NCI-H1092 (cell line): ENCODE measurements around the gene VPS26C.

Experiments
- DNase-seq: peaks from one replicate; lab custom pipeline; 2025; lab: John Stamatoyannopoulos, UW

The VPS26C gene

DNA sequence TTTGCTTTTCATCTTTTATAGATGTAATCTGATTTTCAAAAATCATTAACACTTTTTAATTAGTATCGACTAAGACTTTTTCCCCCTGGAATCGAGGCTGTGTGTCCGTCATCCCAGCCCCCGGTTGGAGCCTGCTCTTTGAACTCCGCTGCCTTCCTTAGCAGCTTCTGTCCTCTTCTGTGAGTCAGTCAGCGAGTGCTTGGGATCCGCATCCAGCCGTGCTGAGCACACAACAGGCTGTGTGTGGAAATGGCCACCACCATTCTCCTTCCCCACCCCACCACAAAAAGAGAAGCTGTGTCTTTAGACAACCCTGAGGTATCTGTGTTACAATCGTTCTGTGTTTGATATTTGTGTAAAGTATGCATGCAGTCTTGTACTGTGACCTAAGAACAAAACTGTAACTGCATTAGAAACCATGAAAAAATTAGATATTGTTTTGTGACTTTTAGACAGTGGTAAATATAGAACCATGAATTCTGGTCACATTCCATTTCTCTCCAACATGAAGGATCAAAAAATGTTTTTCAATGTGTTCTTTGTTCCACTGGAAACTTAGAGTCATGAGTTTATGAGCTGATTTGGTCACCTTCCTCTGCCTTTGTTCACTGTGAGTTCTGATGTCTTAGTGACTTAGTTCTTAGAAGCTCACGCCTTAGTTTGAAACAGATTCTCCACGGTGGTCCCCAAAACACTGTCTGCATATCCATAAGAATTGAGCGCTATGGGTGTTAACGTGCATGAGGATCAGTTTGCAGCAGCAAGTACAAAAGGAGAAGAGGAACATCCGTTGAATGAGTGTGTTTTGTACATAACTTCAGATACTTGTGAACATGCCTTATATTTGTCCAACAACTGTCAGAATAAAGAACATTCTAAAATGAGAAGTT is 64.7 kb downstream of the VPS26C start:
- DNase-seq, result no peak

DNA sequence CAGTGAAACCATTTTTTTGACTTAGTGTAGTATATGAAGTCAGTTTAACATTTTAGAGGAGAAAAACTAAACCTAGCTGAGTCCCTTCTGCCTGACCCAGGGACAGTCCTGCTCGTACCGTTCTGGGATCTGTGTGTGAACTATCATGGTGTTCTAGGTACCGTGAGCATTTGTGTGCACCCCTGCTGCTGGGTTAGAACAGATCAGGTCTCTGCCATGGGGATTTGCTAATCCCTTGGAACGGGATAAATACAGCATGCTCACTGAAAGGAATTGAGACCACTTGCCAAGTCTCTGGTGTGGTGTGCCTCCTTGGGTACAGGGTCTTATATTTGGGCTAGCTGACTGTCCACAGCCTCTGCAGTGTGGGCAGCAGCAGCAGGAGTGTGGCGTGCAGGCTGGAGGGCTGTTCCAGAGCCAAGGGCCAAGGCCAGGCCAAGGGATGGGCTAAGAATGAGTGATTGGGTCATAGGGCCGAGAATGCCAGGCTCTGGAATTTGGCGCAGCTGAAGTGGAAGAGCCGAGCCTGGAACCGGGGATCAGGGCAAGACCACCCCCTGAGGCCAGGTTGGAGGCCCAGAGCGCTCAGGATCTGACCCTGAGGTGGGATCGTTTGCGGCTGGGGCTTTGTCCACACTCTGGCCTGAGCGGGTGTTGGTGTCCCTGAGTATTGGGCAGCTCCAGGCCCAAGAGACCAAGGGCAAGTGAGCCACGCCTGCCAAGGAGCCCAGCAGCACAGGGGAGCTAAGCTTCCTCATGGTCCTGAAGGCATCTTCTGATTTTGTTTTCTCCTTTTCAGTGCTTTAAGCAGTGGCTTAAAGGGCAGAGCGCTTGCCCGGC is 66.3 kb downstream of the VPS26C start:
- no peak for DNase-seq

DNA sequence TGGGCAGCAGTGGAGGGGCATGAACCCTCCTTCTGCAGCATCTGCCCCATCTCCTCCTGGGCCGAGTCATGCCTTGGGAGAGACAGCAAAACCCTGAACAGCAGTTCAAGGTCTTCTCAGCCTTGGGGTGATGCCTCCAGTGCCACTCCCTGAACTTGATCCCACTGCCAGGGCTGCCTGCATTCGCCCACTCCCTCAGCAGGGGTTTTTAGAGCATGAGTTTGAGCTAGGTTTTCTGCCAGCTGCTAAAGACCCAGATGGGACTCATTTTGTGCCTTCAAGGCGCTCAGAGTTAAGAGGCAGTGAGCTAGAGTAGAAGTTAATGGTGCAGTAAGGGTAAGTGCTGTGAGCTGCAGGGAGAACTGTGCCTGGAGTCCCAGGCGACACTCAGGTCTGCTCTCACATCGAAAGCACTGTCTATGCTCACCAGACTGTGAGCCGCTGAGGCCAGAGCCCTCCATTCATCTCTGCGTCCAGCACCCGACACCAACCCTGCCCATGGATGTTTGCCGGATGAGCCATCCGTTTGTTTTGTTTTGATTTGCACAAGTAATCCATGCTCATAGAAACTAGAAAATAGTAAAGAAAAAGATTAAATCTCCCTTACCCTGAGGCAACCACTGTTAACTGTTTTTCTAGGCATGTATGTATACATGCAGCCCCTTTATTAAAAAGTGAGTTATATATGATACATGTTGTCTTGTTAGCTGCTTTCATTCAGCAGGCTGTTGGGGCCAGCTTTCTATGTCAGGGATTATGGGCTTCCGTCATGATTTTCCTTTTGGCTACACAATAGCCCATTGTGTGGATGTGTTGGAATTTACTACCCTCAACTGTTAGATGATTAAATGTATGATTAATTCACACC is 67.8 kb downstream of the VPS26C start:
- DNase-seq, result no peak

DNA sequence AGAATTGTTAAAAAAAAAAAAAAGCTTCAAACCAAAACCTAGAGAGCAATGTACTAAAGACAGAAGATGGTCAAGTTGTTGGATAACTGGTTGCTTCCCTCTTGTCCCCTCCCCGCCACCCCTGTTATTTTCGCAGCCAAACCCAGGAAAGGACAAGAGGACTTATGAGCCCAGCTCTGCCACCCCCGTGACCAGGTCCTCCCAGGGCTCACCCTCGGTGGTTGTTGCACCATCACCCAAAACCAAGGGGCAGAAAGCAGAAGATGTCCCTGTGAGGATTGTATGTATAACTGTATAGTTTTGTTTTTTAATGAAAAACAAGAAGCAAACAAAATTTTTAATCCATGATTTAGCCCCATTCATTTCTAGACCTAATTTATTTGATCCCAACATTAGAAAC is 69.4 kb downstream of the VPS26C start:
- DNase-seq, result no peak

DNA sequence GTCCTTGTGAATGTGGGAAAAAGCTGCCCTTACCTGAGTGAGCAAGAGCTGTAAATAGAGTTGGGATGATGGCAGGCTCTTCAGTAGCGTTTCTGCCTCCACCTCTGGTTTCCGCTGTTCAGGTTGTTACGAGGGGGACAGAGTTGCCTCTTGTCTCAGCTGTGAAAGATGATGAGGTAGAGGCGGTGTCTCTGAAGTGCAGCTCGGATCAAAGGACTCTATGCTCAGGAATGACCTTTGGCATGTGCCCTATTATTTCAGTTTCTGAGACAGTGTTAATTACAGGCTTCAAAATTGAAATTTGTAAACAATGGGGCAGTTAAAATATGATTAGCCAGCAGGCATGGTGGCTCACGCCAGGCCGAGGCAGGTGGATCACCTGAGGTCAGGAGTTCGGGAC is 70.3 kb downstream of the VPS26C start:
- no peak for DNase-seq

DNA sequence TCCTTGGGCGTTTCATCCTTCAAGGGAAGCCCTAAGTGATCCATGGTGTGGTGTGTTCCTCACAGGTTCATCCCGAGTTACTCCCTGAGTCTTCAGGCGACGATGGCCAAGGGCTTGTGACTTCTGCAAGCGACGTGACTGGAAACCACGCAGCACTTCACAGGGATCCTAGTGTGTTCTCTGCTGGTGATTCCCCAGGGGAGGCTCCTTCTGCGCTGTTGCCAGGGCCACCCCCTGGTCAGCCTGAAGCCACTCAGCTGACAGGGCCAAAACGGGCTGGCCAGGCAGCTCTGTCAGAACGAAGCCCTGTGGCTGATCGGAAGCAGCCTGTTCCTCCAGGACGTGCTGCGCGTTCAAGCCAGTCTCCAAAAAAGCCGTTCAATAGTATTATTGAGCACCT is 71.5 kb downstream of the VPS26C start:
- DNase-seq, result no peak

DNA sequence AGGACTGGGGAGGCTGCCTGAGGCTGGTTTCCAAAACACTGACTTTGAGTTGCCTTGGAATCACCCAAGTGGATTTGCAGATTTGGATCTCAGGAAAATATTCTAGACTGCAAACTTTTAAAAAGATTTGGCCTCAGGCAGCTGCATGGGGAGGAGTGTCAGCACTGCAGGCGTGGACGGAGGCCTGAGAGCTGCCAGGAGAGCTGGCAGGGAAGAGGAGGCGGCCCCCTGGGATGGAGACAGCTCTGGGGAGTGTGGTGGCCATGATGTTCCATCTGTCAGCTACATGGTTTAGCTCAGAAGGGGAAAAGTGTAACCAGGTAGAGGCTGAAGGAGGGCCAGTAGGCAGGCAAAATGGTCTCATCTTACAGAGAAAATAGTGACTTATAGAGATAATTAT is 72.1 kb downstream of the VPS26C start:
- DNase-seq, result no peak

DNA sequence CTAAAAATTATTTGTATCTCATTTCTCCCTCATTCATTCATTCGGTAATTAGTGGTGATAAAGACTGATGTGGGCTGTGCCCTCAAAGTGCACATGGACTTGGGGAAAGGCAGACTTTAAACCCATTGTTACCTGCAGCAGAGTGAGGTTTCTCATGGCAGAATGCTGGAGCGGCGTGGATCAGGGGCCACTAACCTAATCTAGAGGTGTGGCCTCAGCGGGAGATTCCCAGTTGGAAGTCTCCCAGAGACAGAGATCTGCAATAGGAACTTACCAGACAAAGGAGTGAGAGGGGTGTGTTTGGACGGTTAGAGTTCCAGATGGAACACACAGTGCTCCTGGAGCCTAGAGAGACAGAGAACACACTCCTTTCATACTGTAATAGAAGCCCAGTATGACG is 73.5 kb downstream of the VPS26C start:
- DNase-seq, result no peak

DNA sequence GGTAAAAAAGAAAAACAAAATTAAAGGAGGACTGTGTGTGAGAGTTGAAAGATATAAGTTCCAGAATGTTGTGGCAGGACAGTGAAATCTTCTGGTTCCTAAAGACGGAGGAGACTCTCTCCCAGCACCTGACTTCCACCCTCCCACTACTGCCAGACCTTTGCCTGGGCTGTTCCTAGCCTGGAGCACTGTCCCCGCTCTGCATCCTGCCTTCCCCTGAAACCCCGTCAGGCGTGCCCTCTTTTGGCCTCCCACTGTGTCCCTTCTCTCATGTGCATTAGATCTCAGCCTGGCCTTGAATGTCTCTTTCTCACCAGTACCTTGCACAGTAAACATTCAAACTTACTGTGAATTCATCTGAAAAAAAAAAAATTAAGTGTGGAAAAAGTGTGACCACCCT is 74.1 kb downstream of the VPS26C start:
- DNase-seq, result no peak

DNA sequence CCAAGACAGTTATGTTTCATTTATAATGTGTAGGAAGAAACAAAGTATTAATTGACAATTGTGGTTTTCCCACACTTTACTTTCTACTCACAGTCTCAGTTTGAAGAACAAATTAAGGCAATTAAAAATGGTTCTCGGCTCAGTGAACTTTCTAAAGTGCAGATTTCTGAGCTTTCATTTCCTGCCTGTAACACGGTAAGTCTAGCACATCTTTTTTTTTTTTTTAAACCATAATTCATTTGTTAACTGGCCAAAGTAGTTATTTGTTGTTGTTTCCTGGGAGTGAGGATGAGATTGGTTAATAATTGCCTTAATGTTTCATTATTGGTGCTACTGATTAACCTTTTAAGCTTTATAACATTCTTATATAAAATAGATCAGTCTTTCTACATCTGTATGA is 75.1 kb downstream of the VPS26C start:
- no peak for DNase-seq

DNA sequence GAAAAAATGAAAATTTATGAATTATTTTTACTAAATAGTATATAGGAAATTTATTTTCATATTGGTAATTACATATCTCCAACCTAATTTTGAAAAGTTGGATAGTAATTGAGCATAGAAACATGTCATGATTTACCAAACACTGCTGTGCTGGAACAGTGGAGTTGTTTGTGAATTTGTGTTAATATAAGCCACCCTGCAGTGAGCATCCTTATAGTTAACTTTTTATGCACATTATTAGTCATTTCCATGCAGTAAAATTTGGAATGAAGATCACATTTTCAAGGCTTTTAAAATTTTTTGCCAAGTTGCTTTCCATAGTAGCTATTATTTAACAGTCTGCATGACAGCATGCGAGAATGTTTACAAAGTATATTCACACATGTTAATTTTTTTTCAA is 78.3 kb downstream of the VPS26C start:
- no peak for DNase-seq

DNA sequence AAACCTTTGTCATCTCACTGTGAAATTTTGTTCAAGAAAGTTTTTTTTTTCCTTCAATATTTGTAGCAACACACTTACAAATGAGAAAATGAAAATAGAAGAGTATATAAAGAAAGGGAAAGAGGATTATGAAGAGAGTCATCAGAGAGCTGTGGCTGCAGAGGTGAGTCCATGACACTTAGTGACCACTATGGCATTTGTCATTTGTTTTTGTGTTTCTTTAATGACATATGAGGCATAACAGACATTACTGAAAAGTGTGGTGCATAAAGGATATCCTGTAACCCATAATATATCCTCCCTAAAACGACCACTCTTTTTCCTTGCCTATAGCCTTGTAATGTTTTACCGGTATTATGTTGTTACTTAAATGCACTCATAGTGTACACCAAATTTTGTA is 80.2 kb downstream of the VPS26C start:
- no peak for DNase-seq

DNA sequence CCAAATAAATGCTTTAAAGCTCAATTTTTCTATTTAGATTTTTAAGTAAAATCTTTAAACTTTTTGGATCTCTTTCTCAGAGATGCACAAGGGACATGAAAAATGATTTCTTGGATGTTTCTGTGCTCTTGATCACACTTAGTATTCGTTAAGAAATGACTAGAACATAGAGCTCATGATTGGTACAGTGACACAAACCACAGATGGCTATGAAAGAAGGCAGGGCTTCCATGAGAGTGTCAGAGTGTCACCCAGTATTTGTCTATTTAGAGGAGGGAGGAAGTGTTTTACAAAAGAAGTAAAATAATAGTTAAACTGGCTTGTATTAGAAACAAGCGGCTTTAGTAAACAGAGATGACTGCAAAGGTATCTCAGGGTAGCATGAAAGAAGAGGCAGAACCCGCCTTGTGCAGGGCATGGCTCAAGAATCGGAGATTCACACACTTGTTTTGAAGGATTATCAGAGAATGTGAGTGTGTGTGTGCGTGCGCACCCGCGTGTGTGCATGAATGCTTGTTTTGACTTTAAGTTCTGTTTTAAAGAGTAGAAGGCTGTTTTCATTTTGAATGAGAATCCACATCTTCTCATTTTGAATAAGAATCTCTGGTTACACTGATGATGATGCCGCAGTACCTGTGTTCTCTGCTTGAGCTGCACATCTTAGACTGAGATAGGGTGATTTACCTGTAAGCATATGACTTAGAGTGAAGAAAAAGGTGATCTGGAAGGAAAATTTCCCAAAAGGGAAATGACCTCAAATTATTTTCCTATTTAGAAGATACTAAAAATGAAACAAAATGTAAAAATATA is 82.1 kb downstream of the VPS26C start:
- no peak for DNase-seq

DNA sequence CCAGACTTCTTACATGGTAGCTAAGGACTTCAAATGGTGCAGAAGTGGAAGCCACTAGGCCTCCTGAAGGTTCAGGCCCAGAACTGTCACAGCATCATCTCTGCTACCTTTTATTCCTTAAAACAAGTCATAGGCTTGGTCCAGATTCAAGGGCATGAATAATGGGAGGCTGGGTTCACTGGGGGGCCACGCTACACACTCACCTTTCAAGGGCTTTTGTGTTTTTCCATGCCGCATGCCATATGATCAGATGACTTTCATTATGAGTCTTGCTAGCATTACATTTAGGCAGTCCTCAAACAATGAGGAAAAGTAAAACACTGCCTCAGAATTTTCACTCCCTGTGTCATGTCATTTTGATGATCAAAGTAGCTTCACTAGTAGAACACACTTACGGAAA is 83.4 kb downstream of the VPS26C start:
- no peak for DNase-seq

DNA sequence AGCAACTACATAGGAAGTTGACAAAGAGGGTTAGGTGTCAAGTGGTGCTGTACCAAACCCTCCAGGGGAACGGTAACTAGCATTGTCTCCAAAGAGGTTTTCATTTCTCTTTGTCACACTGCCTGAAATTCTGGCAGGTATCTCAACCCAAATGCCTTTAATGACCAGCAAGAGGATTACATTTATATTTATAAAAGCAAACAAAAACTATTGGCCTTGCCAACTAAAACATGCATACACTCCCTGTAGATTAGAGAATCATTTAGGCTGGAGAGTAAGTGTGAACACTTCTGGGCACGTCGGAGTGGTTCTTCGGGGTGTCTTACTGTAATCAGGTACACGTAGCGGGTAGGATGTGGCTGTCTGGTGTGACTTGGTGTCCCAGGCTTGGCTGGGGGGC is 84.9 kb downstream of the VPS26C start:
- no peak for DNase-seq

DNA sequence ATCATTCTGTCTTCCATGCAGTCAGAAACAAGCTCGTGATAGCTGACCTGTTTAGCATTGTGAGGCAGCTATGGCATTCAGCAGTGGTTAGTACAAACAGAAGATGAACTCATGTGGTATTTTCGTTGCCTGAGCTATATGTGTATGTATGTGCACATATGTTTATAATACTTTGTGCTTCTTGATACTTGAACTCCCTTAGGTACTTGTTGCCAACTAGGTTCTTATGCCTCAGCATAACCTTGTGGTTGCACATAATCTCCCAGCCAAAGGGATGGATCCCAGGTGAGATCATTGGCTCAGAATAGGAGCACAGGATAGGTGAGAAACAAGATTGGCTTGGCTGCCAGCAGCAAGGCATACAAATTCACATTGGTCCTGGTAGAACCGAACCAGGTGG is 86.1 kb downstream of the VPS26C start:
- no peak for DNase-seq

DNA sequence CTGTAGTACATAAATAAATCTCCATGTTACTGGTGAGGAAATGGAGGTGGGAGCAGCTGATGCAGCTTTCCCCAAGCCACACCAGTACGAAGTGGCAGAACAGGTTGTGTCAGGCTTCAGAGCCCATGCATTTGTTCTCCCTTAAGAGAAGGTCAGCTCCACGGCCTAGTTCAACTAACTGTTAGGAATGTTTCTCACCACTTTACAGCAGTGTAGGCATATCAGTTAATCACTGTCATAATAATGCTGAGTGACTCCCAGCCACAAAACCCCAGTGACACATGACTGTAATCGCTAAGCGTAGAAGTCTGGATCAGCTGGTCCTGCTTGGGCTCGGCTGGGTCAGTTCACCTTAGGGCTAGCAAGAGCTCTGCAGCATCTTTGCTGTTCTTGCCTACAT is 90.4 kb downstream of the VPS26C start:
- DNase-seq, result no peak
